ENCODE results near the gene DDX1.

GRCh38 chr2:15614545-15615300 is 23.1 kb downstream of the DDX1 start:
- TF ChIP-seq REST (IDR thresholded peaks at IDR 0.05; ENCODE audit: borderline replicate concordance) = no peak
- TF ChIP-seq REST (CRISPR knock-in tag; IDR thresholded peaks at IDR 0.05; ENCODE audit: low read depth) = no peak
- TF ChIP-seq TSC22D4 (tag; IDR thresholded peaks at IDR 0.05) = no peak
- no peak for TF ChIP-seq CTCF (IDR thresholded peaks at IDR 0.05 in 2 of 3, conservative IDR thresholded peaks at IDR 0.05 in 1 of 3; ENCODE audit: insufficient read depth in 2 of 3, low read depth in 1 of 3, low read length in 3 of 3)
- no peak for TF ChIP-seq TGIF2 (CRISPR knock-in tag; IDR thresholded peaks at IDR 0.05)

Measured in K562 (cell line).